GM23248 (cell line): ENCODE measurements around the gene ARHGDIB.

Source experiments
- EZH2 ChIP-seq: fragments of 200-600 bp; sonication (generic); IDR thresholded peaks from 2 replicates; pipeline ENCODE4 v1.6.1; 2018; ENCODE audit warnings: antibody characterized with exemption, mild to moderate bottlenecking; ENCODE audit not compliant: insufficient read depth, poor library complexity, severe bottlenecking
- EZH2phosphoT487 ChIP-seq: fragments of 200-600 bp; sonication (generic); IDR thresholded peaks from 2 replicates; pipeline ENCODE4 v1.6.1; 2018; ENCODE audit warnings: antibody characterized with exemption, moderate library complexity, mild to moderate bottlenecking, low read depth; ENCODE audit not compliant: insufficient read depth

DNA sequence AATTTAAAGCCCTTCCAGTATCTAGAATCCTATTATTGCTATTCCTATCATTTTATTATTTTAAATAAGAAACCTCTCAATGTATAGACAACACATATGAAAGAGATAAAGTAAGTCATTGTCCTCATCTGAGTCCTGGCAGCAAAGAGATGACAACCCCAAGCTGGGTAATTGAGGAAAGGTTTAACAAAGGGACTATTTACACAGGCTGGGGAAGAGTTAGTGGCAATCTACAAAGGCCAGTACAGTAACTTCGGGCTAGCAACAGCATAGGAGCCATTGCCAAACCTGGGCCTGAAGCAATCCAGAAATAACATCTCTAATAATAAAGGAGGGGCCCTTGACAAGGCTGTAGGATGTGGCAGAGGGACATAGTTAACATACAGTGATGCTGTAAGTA, 22.6 kb upstream of the ARHGDIB start:
- no peak for TF ChIP-seq EZH2
- TF ChIP-seq EZH2phosphoT487 = no peak
